Uterus (tissue), 4 donors: ENCODE measurements around the gene EFNB1. TPM values are rescaled to one million over a fixed set of nuclear protein-coding genes. Genes with fewer than 3 reads are reported as not detected.
A peak's percentile ranks its signal among the peaks of the same experiment; 100 is the strongest.

Experiments
- DNase-seq, 2 donors: peaks; one replicate each; pipeline ENCODE4 v3.0.0-alpha.2; 2019 to 2020
- H3K27ac ChIP-seq, 2 donors: fragments of 200-600 bp; sonication (generic); 1 replicate in 1 of 2; 2 replicates in 1 of 2; pipeline ENCODE4 v1.5.1; 2016 to 2018
- H3K27me3 ChIP-seq, 2 donors: fragments of 200-600 bp; sonication (generic); one replicate each; pipeline ENCODE4 v1.5.1; 2018 to 2019; ENCODE audit warnings: control low read depth in 1 of 2
- H3K36me3 ChIP-seq, 2 donors: fragments of 200-600 bp; sonication (generic); one replicate each; pipeline ENCODE4 v1.5.1; 2019; ENCODE audit warnings: control low read depth in 1 of 2
- H3K4me1 ChIP-seq, 2 donors: fragments of 200-600 bp; sonication (generic); one replicate each; pipeline ENCODE4 v1.5.1; 2018 to 2019; ENCODE audit warnings: control low read depth in 1 of 2
- H3K4me3 ChIP-seq, 2 donors: fragments of 200-600 bp; sonication (generic); 1 replicate in 1 of 2; 2 replicates in 1 of 2; pipeline ENCODE4 v1.5.1; 2018 to 2019; ENCODE audit warnings: mild to moderate bottlenecking in 1 of 2
- H3K9me3 ChIP-seq, 2 donors: fragments of 200-600 bp; sonication (generic); one replicate each; pipeline ENCODE4 v1.5.1; 2019; ENCODE audit warnings: control low read depth in 1 of 2
- CTCF ChIP-seq, 4 experiments: fragments of 200-600 bp in 2 of 4; fragments of 450-650 bp in 2 of 4; sonication (generic) in 2 of 4; IDR thresholded peaks; one replicate each; pipeline ENCODE4 v1.5.1; 2016 to 2019; ENCODE audit warnings: antibody characterized with exemption in 4 of 4, mild to moderate bottlenecking in 2 of 4, moderate library complexity in 1 of 4
- POLR2A ChIP-seq, 2 donors: fragments of 450-650 bp; IDR thresholded peaks; one replicate each; pipeline ENCODE4 v1.6.1; 2016; ENCODE audit warnings: antibody characterized with exemption in 2 of 2, mild to moderate bottlenecking in 1 of 2, moderate library complexity in 1 of 2
- intact Hi-C: fragments of 100-400 bp; cut with DNase I; formaldehyde crosslinking; loops from one replicate; pipeline ENCODE4 v1.15.1; 2023; ENCODE audit warnings: low total_unique reads
- total RNA-seq, 4 donors: library from RNA; depleted of rRNA in 3 of 4; stranded (reverse); fragments of >200 nt in 3 of 4; gene quantifications; one replicate each; pipeline versions ENCODE4 v1.1.0 to v1.2.4, GENCODE V29; 2014 to 2023
- donor health status: DM: yes; HTN: yes; CAD: no.

EFNB1 gene
- total RNA-seq, 4 donors from 2014 or later, result 8.8 to 59.1 (median 28.7) TPM

- Histone ChIP-seq H3K27me3 (no peaks in the 10 kb centered on the region), H3K4me3 (no peak overlapping the region), H3K9me3 (no peaks in the 10 kb centered on the region), H3K27ac (no peak overlapping the region), H3K4me1 (no peaks in the 10 kb centered on the region), H3K36me3 (no peaks in the 10 kb centered on the region)
- TF ChIP-seq CTCF (IDR thresholded peaks at IDR 0.05), result no peak
- TF ChIP-seq POLR2A (IDR thresholded peaks at IDR 0.05), result no peak
- intact Hi-C loops, result no loop called here
- peak in 1 of 2 donors; percentile 8 for DNase-seq
Measured at GRCh38 chrX:68834371-68835103, 5.7 kb downstream of the EFNB1 start.

GRCh38 chrX:68835104-68835442, 6.3 kb downstream of the EFNB1 start:
- no peak overlapping the region for H3K4me3 ChIP-seq
- H3K27me3 ChIP-seq, result no peaks in the 10 kb centered on the region
- H3K27ac ChIP-seq, result no peak overlapping the region
- H3K4me1 ChIP-seq, result no peaks in the 10 kb centered on the region
- TF ChIP-seq POLR2A (IDR thresholded peaks at IDR 0.05) (no peak), CTCF (IDR thresholded peaks at IDR 0.05) (no peak)
- no peak for DNase-seq
- no peaks in the 10 kb centered on the region for H3K36me3 ChIP-seq
- intact Hi-C loops, result no loop called here
- no peaks in the 10 kb centered on the region for H3K9me3 ChIP-seq

GRCh38 chrX:68835468-68835867, 6.6 kb downstream of the EFNB1 start:
- no peaks in the 10 kb centered on the region for H3K4me1 ChIP-seq
- no peak overlapping the region for H3K27ac ChIP-seq
- no peak for TF ChIP-seq POLR2A (IDR thresholded peaks at IDR 0.05)
- no peak for TF ChIP-seq CTCF (IDR thresholded peaks at IDR 0.05)
- intact Hi-C loops, result no loop called here
- H3K36me3 ChIP-seq, result no peaks in the 10 kb centered on the region
- no peak overlapping the region for H3K4me3 ChIP-seq
- no peaks in the 10 kb centered on the region for H3K9me3 ChIP-seq
- DNase-seq, result peak in 1 of 2 donors; percentile 3
- H3K27me3 ChIP-seq, result no peaks in the 10 kb centered on the region

- intact Hi-C loops, result no loop called here
- no peak for TF ChIP-seq CTCF (IDR thresholded peaks at IDR 0.05)
- no peak for TF ChIP-seq POLR2A (IDR thresholded peaks at IDR 0.05)
- Histone ChIP-seq H3K4me1 (no peaks in the 10 kb centered on the region), H3K9me3 (no peaks in the 10 kb centered on the region), H3K36me3 (no peaks in the 10 kb centered on the region), H3K27ac (no peak overlapping the region), H3K4me3 (no peak overlapping the region), H3K27me3 (no peaks in the 10 kb centered on the region)
- DNase-seq, result no peak
Measured at GRCh38 chrX:68837119-68837518, 8.3 kb downstream of the EFNB1 start.

GRCh38 chrX:68838571-68838910, 9.7 kb downstream of the EFNB1 start:
- H3K27ac ChIP-seq, result no peak overlapping the region
- no peak overlapping the region for H3K4me3 ChIP-seq
- H3K36me3 ChIP-seq, result no peaks in the 10 kb centered on the region
- intact Hi-C loops, result no loop called here
- no peaks in the 10 kb centered on the region for H3K9me3 ChIP-seq
- DNase-seq, result no peak
- H3K27me3 ChIP-seq, result no peaks in the 10 kb centered on the region
- H3K4me1 ChIP-seq, result no peaks in the 10 kb centered on the region
- no peak for TF ChIP-seq POLR2A (IDR thresholded peaks at IDR 0.05)
- TF ChIP-seq CTCF (IDR thresholded peaks at IDR 0.05), result no peak
